HFF-Myc (cell line): ENCODE data around the gene SPTB.

Source experiments
- DNase-seq: peaks from one replicate; pipeline ENCODE4 v3.0.0-alpha.2; 2011; ENCODE audit warnings: low read depth; ENCODE audit errors: extremely low read depth
- H3K4me3 ChIP-seq: replicated peaks from 2 replicates; pipeline ENCODE4 v1.5.1; 2011; ENCODE audit warnings: low read depth, mild to moderate bottlenecking, control low read depth, low read length
- TF ChIP-seq, protein P1 (sequence below): IDR thresholded peaks from 2 replicates; pipeline ENCODE4 v1.5.1; 2012; ENCODE audit warnings: mild to moderate bottlenecking, low read depth, low read length, control low read depth; ENCODE audit errors: missing control alignments

Gene SPTB

DNA sequence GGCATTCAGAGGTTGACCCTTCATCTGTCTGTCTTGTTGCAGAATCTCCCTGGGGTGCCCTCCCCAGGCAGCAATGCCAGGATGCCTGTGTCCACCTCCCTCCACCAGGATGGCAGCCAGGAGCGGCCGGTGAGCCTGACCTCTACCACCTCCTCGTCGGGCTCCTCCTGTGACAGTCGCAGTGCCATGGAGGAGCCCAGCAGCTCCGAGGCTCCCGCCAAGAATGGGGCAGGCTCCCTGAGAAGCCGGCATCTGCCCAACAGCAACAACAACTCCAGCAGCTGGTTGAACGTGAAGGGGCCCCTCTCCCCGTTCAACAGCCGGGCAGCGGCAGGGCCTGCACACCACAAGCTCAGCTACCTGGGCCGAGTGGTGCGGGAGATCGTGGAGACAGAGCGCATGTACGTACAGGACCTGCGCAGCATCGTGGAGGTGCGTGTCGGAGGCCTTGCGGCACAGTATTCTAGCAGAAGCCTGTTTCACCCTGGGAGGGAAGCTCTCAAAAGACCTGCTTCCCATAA is 152.1 kb downstream of the SPTB start:
- no peak overlapping the region for H3K4me3 ChIP-seq
- DNase-seq = no peak
- TF ChIP-seq, protein P1, sequence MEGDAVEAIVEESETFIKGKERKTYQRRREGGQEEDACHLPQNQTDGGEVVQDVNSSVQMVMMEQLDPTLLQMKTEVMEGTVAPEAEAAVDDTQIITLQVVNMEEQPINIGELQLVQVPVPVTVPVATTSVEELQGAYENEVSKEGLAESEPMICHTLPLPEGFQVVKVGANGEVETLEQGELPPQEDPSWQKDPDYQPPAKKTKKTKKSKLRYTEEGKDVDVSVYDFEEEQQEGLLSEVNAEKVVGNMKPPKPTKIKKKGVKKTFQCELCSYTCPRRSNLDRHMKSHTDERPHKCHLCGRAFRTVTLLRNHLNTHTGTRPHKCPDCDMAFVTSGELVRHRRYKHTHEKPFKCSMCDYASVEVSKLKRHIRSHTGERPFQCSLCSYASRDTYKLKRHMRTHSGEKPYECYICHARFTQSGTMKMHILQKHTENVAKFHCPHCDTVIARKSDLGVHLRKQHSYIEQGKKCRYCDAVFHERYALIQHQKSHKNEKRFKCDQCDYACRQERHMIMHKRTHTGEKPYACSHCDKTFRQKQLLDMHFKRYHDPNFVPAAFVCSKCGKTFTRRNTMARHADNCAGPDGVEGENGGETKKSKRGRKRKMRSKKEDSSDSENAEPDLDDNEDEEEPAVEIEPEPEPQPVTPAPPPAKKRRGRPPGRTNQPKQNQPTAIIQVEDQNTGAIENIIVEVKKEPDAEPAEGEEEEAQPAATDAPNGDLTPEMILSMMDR = no peak

DNA sequence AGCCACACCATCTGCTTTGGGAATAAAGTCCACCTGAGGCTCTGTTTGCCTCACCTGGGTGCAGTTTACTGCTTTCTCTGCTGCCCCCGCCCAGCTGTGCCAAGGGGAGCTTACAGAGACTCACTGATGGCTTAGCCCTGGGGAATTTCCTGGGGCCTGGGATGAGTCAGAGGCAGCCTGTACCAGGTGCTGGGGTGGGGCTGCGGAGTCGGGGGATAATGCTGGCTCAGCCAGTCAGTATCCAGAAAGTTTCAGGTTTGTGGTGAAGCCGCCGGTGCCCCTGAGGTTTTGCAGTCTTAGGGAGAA is 153.2 kb downstream of the SPTB start:
- no peak for DNase-seq
- H3K4me3 ChIP-seq = no peak overlapping the region
- TF ChIP-seq, protein P1 = no peak

DNA sequence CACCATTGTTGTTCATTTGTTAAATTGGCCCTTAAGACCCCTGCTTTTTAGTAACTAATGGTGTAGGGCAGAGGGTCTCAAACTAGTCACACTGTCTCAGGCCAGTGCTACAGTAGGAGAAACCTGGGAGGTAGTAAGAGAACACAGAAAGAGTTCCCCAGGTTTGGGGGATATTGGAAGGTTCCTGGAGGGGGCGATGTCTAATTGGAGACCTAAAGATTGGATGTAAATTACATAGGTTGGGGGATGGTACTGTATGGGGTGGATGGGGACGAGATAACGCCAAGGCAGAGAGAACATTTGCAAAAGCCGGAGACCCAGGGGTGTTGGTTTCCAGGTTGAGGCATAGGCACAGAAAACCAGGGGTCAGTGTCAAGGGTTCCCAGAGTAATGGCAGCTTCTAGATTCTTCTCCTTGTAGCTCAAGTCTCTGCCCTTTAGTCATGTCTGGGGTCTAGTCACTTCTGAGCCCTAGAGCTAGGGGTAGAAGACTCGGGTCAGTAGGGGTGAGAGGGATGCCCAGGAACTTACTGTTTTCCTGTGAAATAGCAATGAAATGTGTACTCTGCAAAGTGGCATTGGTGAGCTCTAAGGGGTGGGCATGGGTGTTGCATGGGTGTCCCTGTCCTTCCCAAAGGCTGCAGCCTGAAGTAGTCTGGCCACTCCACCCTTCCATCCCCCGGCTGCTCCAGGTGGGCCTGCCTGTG is 153.7 kb downstream of the SPTB start:
- TF ChIP-seq, protein P1 = no peak
- no peak for DNase-seq
- H3K4me3 ChIP-seq = no peak overlapping the region

DNA sequence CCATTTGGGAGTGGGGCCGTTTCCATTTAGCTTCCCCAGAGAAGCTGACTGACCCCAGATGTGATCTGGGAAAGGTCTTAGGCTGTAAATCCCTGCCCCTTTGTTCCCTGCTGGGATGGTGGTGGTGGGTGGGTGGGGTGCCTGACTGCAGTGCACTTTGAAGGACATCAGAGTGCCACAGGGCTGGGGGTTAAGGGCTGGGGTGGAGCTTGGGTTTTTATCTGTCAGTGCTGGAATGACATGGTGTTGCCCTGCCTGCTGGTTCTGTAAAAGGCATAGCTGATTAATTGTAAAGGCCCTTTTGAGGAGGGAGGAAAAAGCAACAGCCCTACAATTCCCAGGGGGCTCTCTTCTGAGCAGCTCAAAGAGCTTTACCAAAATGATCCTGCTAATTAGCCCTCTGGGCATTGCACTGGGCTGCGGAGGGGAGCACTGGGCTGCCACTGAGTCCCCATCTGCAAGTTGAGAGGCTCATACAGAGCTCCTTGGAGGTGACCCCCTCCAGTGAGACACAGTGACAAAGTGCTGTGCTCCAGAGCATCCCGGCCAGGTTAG is 154.4 kb downstream of the SPTB start:
- DNase-seq = no peak
- TF ChIP-seq, protein P1 = no peak
- H3K4me3 ChIP-seq = no peak overlapping the region

DNA sequence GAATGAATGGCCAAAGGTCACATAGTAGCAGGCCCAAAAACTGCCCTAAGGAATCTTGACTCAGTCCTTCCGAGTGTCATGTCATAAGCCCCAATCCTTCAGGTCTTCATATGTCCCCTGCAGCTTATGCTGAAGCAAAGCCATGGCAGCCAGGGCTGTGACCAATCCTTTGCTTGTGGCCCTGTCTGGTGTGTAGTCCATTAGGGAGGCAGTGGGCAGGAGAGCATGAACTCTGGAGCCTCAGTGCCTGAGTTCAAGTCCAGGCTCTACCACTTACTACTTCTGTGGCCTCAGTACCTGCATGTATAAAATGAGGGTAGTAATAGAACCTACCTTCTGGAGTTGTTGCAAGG is 155.2 kb downstream of the SPTB start:
- DNase-seq = no peak
- TF ChIP-seq, protein P1 = no peak
- H3K4me3 ChIP-seq = no peak overlapping the region

DNA sequence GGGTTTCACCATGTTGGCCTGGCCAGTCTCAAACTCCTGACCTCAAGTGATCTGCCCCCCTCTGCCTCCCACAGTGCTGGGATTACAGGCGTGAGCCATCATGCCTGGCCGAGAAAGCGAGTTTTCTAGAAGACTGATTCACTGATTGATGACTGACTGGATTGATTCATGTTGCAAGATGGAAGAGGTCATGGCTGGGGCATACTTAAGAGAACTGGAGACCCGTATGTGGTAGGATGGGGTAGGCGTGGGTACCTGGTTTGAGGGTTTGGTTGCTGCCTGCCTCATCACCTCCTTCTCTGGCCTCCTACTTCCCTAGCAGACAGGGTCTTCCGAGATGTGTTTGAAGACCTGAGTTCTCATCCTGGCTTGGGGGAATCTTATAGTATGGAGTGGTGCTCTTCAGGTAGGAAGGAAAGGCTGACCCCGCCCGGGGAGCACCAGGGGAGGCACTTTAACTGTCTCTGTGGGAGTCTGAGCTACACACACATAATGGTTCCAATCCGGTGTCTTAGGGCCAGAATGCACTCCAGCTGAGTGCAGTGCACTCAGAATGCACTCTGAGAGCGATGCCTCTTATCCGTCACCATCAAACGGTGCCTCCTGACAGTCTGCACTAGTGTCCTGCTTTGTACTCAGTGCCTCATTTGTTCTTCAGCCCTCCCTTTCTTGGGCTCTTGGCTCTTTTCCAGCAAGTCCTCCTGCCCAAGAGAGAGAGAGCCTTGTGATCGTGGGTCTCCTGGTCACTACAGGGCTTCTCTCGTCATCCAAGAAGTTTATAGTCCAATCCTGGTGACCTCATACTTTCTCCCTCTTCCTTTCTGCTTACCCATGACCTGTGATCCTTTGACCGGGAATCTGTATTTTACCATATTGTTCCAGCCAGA is 155.8 kb downstream of the SPTB start:
- DNase-seq = no peak
- TF ChIP-seq, protein P1 = no peak
- H3K4me3 ChIP-seq = no peak overlapping the region
